Fibroblast of skin of right quadriceps (primary cell): ENCODE measurements around the gene LIFR.
A peak's percentile ranks its signal among the peaks of the same experiment; 100 is the strongest.

Source experiments
- DNase-seq: peaks from one replicate; pipeline ENCODE4 v3.0.0-alpha.2; 2013

The LIFR gene

GRCh38 chr5:38463634-38464521, 92.6 kb downstream of the LIFR start:
- DNase-seq = peak; percentile 93

GRCh38 chr5:38462976-38463633, 93.3 kb downstream of the LIFR start:
- DNase-seq = peak; percentile 59

- no peak for DNase-seq
Measured at GRCh38 chr5:38458174-38458573, 98.3 kb downstream of the LIFR start.

- DNase-seq = peak; percentile 56
Measured at GRCh38 chr5:38456657-38457399, 99.6 kb downstream of the LIFR start.

GRCh38 chr5:38455796-38456330, 100.6 kb downstream of the LIFR start:
- no peak for DNase-seq

GRCh38 chr5:38453921-38454320, 102.5 kb downstream of the LIFR start:
- no peak for DNase-seq

- DNase-seq = no peak
Measured at GRCh38 chr5:38453506-38453905, 102.9 kb downstream of the LIFR start.

GRCh38 chr5:38452201-38452600, 104.2 kb downstream of the LIFR start:
- DNase-seq = no peak

GRCh38 chr5:38451074-38451725, 105.2 kb downstream of the LIFR start:
- no peak for DNase-seq

GRCh38 chr5:38450627-38451026, 105.8 kb downstream of the LIFR start:
- DNase-seq = no peak

- DNase-seq = no peak
Measured at GRCh38 chr5:38448568-38449350, 107.7 kb downstream of the LIFR start.

- DNase-seq = no peak
Measured at GRCh38 chr5:38447786-38448185, 108.7 kb downstream of the LIFR start.

GRCh38 chr5:38447056-38447455, 109.4 kb downstream of the LIFR start:
- no peak for DNase-seq

- no peak for DNase-seq
Measured at GRCh38 chr5:38446029-38446522, 110.4 kb downstream of the LIFR start.

GRCh38 chr5:38445374-38446028, 110.9 kb downstream of the LIFR start:
- no peak for DNase-seq

- DNase-seq = no peak
Measured at GRCh38 chr5:38443390-38443789, 113.1 kb downstream of the LIFR start.

GRCh38 chr5:38442247-38442573, 114.2 kb downstream of the LIFR start:
- DNase-seq = no peak

- peak; percentile 89 for DNase-seq
Measured at GRCh38 chr5:38441453-38442246, 114.8 kb downstream of the LIFR start.

GRCh38 chr5:38438757-38439156, 117.7 kb downstream of the LIFR start:
- no peak for DNase-seq

GRCh38 chr5:38434966-38435705, 121.3 kb downstream of the LIFR start:
- DNase-seq = peak; percentile 58
